ENCODE measurements around the gene LSM5. TPM values are rescaled to one million over a fixed set of nuclear protein-coding genes. Genes with fewer than 3 reads are reported as not detected.
"Not testable (repeated sequence)": the region's sequence is repeated elsewhere in the genome, so short reads cannot be mapped to it uniquely, and the experiment has no call there.

LSM5 gene
- total RNA-seq, 1 experiment from 2014 or later, result 100.0 TPM

- no peak for DNase-seq
- Mint-ChIP-seq H3K9me3 (ENCODE audit: unreplicated experiment) (no peaks in the 10 kb centered on the region), H3K36me3 (ENCODE audit: insufficient read depth, unreplicated experiment) (peaks cover 9% of the 10 kb centered on the region), H3K4me3 (ENCODE audit: unreplicated experiment) (no peak overlapping the region), H3K27me3 (ENCODE audit: insufficient read depth, unreplicated experiment) (no peaks in the 10 kb centered on the region), H3K27ac (ENCODE audit: unreplicated experiment) (no peak overlapping the region), H3K4me1 (ENCODE audit: low read depth, unreplicated experiment) (peaks cover 11% of the 10 kb centered on the region)
- intact Hi-C loops (cut with micrococcal nuclease; ENCODE audit: unreplicated experiment), result no loop called here
- Histone ChIP-seq H3K4me1 (no peaks in the 10 kb centered on the region; the same call in 1 of the 2 replicates), H3K36me3 (ENCODE audit: control insufficient read depth, insufficient read depth, low read length) (no peaks in the 10 kb centered on the region; the same call in 1 of the 2 replicates), H3K9me3 (no peaks in the 10 kb centered on the region), H3K4me3 (ENCODE audit: low read depth, low read length) (no peak overlapping the region), H3K27me3 (replicated peaks; ENCODE audit: control insufficient read depth, insufficient read depth, low read length) (no peaks in the 10 kb centered on the region)
- BruUV-seq (replicated peaks), result no TSS peak
- POLR2A ChIA-PET, result no interaction called here
- TF ChIP-seq CTCF (IDR thresholded peaks at IDR 0.05; ENCODE audit: insufficient read depth in 1 of 2, low read depth in 1 of 2, low read length in 1 of 2, severe bottlenecking in 1 of 2, unreplicated experiment in 1 of 2), result no peak
- CTCF ChIA-PET, result no interaction called here
Observed at GRCh38 chr7:32502728-32503127, 12.5 kb upstream of the LSM5 start.

GRCh38 chr7:32501522-32501921 is 11.3 kb upstream of the LSM5 start:
- intact Hi-C loops (cut with micrococcal nuclease; ENCODE audit: unreplicated experiment), result no loop called here
- ChIA-PET CTCF (no interaction called here), POLR2A (no interaction called here)
- Mint-ChIP-seq H3K4me1 (ENCODE audit: low read depth, unreplicated experiment) (peaks cover 11% of the 10 kb centered on the region), H3K27ac (ENCODE audit: unreplicated experiment) (peak overlapping the region; percentile 9), H3K27me3 (ENCODE audit: insufficient read depth, unreplicated experiment) (no peaks in the 10 kb centered on the region), H3K36me3 (ENCODE audit: insufficient read depth, unreplicated experiment) (peaks cover 18% of the 10 kb centered on the region), H3K9me3 (ENCODE audit: unreplicated experiment) (no peaks in the 10 kb centered on the region), H3K4me3 (ENCODE audit: unreplicated experiment) (no peak overlapping the region)
- Histone ChIP-seq H3K27me3 (replicated peaks; ENCODE audit: control insufficient read depth, insufficient read depth, low read length) (no peaks in the 10 kb centered on the region), H3K9me3 (no peaks in the 10 kb centered on the region), H3K4me3 (ENCODE audit: low read depth, low read length) (no peak overlapping the region), H3K4me1 (peaks cover 5% of the 10 kb centered on the region; the same call in 1 of the 2 replicates), H3K36me3 (ENCODE audit: control insufficient read depth, insufficient read depth, low read length) (no peaks in the 10 kb centered on the region; the same call in 1 of the 2 replicates)
- no peak for TF ChIP-seq CTCF (IDR thresholded peaks at IDR 0.05; ENCODE audit: insufficient read depth in 1 of 2, low read depth in 1 of 2, low read length in 1 of 2, severe bottlenecking in 1 of 2, unreplicated experiment in 1 of 2)
- peak in 1 of 2 experiments; percentile 7 for DNase-seq
- BruUV-seq (replicated peaks), result no TSS peak

GRCh38 chr7:32500922-32501341 is 10.8 kb upstream of the LSM5 start:
- Mint-ChIP-seq H3K27me3 (ENCODE audit: insufficient read depth, unreplicated experiment) (no peaks in the 10 kb centered on the region), H3K27ac (ENCODE audit: unreplicated experiment) (peak overlapping the region; percentile 9), H3K4me1 (ENCODE audit: low read depth, unreplicated experiment) (peaks cover 11% of the 10 kb centered on the region), H3K4me3 (ENCODE audit: unreplicated experiment) (no peak overlapping the region), H3K36me3 (ENCODE audit: insufficient read depth, unreplicated experiment) (peaks cover 22% of the 10 kb centered on the region), H3K9me3 (ENCODE audit: unreplicated experiment) (no peaks in the 10 kb centered on the region)
- DNase-seq, result no peak
- Histone ChIP-seq H3K36me3 (ENCODE audit: control insufficient read depth, insufficient read depth, low read length) (no peaks in the 10 kb centered on the region; the same call in 1 of the 2 replicates), H3K4me3 (ENCODE audit: low read depth, low read length) (no peak overlapping the region), H3K27me3 (replicated peaks; ENCODE audit: control insufficient read depth, insufficient read depth, low read length) (no peaks in the 10 kb centered on the region), H3K4me1 (peaks cover 9% of the 10 kb centered on the region; the same call in 1 of the 2 replicates), H3K9me3 (no peaks in the 10 kb centered on the region)
- ChIA-PET POLR2A (no interaction called here), CTCF (no interaction called here)
- no peak for TF ChIP-seq CTCF (IDR thresholded peaks at IDR 0.05; ENCODE audit: insufficient read depth in 1 of 2, low read depth in 1 of 2, low read length in 1 of 2, severe bottlenecking in 1 of 2, unreplicated experiment in 1 of 2)
- intact Hi-C loops (cut with micrococcal nuclease; ENCODE audit: unreplicated experiment), result no loop called here
- no TSS peak for BruUV-seq (replicated peaks)

GRCh38 chr7:32500216-32500615 is 10.0 kb upstream of the LSM5 start:
- H3K27ac Mint-ChIP-seq (ENCODE audit: unreplicated experiment), result not testable (repeated sequence)

GRCh38 chr7:32499755-32500154 is 9.6 kb upstream of the LSM5 start:
- H3K36me3 Mint-ChIP-seq (ENCODE audit: insufficient read depth, unreplicated experiment), result peaks cover 29% of the 10 kb centered on the region
- intact Hi-C loops (cut with micrococcal nuclease; ENCODE audit: unreplicated experiment), result not testable (repeated sequence)

More at GRCh38 chr7:32500216-32500615, 10.0 kb upstream of the LSM5 start:
- POLR2A ChIA-PET; DNase-seq; H3K4me1 ChIP-seq; H3K27me3 ChIP-seq (replicated peaks; ENCODE audit: control insufficient read depth, insufficient read depth, low read length); H3K4me3 Mint-ChIP-seq (ENCODE audit: unreplicated experiment); H3K36me3 ChIP-seq (ENCODE audit: control insufficient read depth, insufficient read depth, low read length); BruUV-seq (replicated peaks); H3K9me3 ChIP-seq; H3K4me3 ChIP-seq (ENCODE audit: low read depth, low read length); H3K27me3 Mint-ChIP-seq (ENCODE audit: insufficient read depth, unreplicated experiment); H3K9me3 Mint-ChIP-seq (ENCODE audit: unreplicated experiment); intact Hi-C loops (cut with micrococcal nuclease; ENCODE audit: unreplicated experiment); CTCF ChIA-PET: not testable (repeated sequence)
- peaks cover 11% of the 10 kb centered on the region for H3K4me1 Mint-ChIP-seq (ENCODE audit: low read depth, unreplicated experiment)
- peaks cover 29% of the 10 kb centered on the region for H3K36me3 Mint-ChIP-seq (ENCODE audit: insufficient read depth, unreplicated experiment)

More at GRCh38 chr7:32499755-32500154, 9.6 kb upstream of the LSM5 start:
- H3K9me3 Mint-ChIP-seq (ENCODE audit: unreplicated experiment); BruUV-seq (replicated peaks); H3K4me3 ChIP-seq (ENCODE audit: low read depth, low read length); CTCF ChIA-PET; H3K36me3 ChIP-seq (ENCODE audit: control insufficient read depth, insufficient read depth, low read length); H3K4me3 Mint-ChIP-seq (ENCODE audit: unreplicated experiment); H3K9me3 ChIP-seq; H3K27me3 ChIP-seq (replicated peaks; ENCODE audit: control insufficient read depth, insufficient read depth, low read length); DNase-seq; H3K4me1 ChIP-seq; H3K27ac Mint-ChIP-seq (ENCODE audit: unreplicated experiment); H3K27me3 Mint-ChIP-seq (ENCODE audit: insufficient read depth, unreplicated experiment); POLR2A ChIA-PET: not testable (repeated sequence)
- H3K4me1 Mint-ChIP-seq (ENCODE audit: low read depth, unreplicated experiment), result peaks cover 11% of the 10 kb centered on the region
